ENCODE data around the gene USP43.

The USP43 gene

GRCh38 chr17:9725575-9725974, 80.3 kb downstream of the USP43 start:
- peak; percentile 22 to 78 for DNase-seq

GRCh38 chr17:9726291-9726690, 81.0 kb downstream of the USP43 start:
- DNase-seq = no peak

- no peak for DNase-seq
These were observed 82.7 kb downstream of the USP43 start for GRCh38 chr17:9728005-9728404.

- DNase-seq = no peak
These were observed 83.2 kb downstream of the USP43 start for GRCh38 chr17:9728564-9728963.

- DNase-seq = peak; percentile 32 to 77
These were observed 83.8 kb downstream of the USP43 start for GRCh38 chr17:9729034-9729650.

GRCh38 chr17:9729735-9730420, 84.6 kb downstream of the USP43 start:
- no peak for DNase-seq

GRCh38 chr17:9750524-9750923, 105.2 kb downstream of the USP43 start:
- DNase-seq = no peak

- DNase-seq = no peak
These were observed 109.8 kb downstream of the USP43 start for GRCh38 chr17:9755083-9755482.

GRCh38 chr17:9760266-9760665, 114.9 kb downstream of the USP43 start:
- DNase-seq = no peak

GRCh38 chr17:9763643-9764042, 118.3 kb downstream of the USP43 start:
- DNase-seq = peak; percentile 89 to 91

- no peak for DNase-seq
These were observed 120.0 kb downstream of the USP43 start for GRCh38 chr17:9765322-9765721.

GRCh38 chr17:9766970-9767369, 121.7 kb downstream of the USP43 start:
- DNase-seq = no peak

- peak; percentile 24 to 68 for DNase-seq
These were observed 122.2 kb downstream of the USP43 start for GRCh38 chr17:9767432-9767991.

GRCh38 chr17:9768381-9768934, 123.1 kb downstream of the USP43 start:
- peak in 1 of 2 experiments; percentile 68 for DNase-seq

- DNase-seq = no peak
These were observed 123.8 kb downstream of the USP43 start for GRCh38 chr17:9769036-9769695.

GRCh38 chr17:9771465-9771864, 126.1 kb downstream of the USP43 start:
- no peak for DNase-seq

GRCh38 chr17:9772658-9773057, 127.3 kb downstream of the USP43 start:
- DNase-seq = no peak

GRCh38 chr17:9776911-9777310, 131.6 kb downstream of the USP43 start:
- peak; percentile 73 to 96 for DNase-seq

Measured in NCI-H524 (cell line).